Kidney (tissue), 14 donors: ENCODE results near the gene CEP295NL. TPM values are rescaled to one million over a fixed set of nuclear protein-coding genes. Genes with fewer than 3 reads are reported as not detected.

Experiments used
- DNase-seq, 5 donors: peaks; one replicate each; pipeline ENCODE4 v3.0.0-alpha.2; 2013 to 2020
- FAIRE-seq: peaks from 2 replicates; lab custom pipeline; 2012; peaks lifted over from hg19 to GRCh38; lab: Jason Lieb, UNC
- H3K27ac ChIP-seq, 2 donors: one replicate each; pipeline ENCODE4 v1.7.0; 2013; ENCODE audit warnings: low read depth in 2 of 2, low read length in 2 of 2, inconsistent platforms in 1 of 2
- H3K27me3 ChIP-seq: one replicate; pipeline ENCODE4 v1.7.1; 2013; ENCODE audit warnings: low read length, inconsistent platforms; ENCODE audit not compliant: control insufficient read depth, insufficient read depth
- H3K36me3 ChIP-seq, 3 donors: one replicate each; pipeline versions ENCODE4 v1.7.0 to v1.7.1; 2013; ENCODE audit warnings: low read length in 3 of 3, control low read depth in 1 of 3, inconsistent platforms in 1 of 3; ENCODE audit not compliant: insufficient read depth in 3 of 3, control insufficient read depth in 2 of 3
- H3K4me1 ChIP-seq, 3 donors: one replicate each; pipeline versions ENCODE4 v1.7.0 to v1.7.1; 2013; ENCODE audit warnings: low read length in 3 of 3, inconsistent platforms in 1 of 3, low read depth in 1 of 3; ENCODE audit not compliant: control insufficient read depth in 2 of 3, insufficient read depth in 2 of 3
- H3K4me3 ChIP-seq, 3 donors: one replicate each; pipeline versions ENCODE4 v1.7.0 to v1.8.1; 2013; ENCODE audit warnings: low read length in 3 of 3, control low read depth in 1 of 3, inconsistent platforms in 1 of 3
- H3K9ac ChIP-seq, 3 donors: one replicate each; pipeline versions ENCODE4 v1.7.0 to v1.7.1; 2013; ENCODE audit warnings: low read length in 3 of 3, control low read depth in 1 of 3, inconsistent platforms in 1 of 3
- H3K9me3 ChIP-seq, 3 donors: one replicate each; pipeline versions ENCODE4 v1.7.0 to v1.7.1; 2013; ENCODE audit warnings: low read length in 3 of 3, control low read depth in 1 of 3, inconsistent platforms in 1 of 3; ENCODE audit not compliant: control insufficient read depth in 2 of 3, insufficient read depth in 1 of 3
- intact Hi-C: fragments of 100-400 bp; cut with DNase I; formaldehyde crosslinking; loops from one replicate; pipeline ENCODE4 v1.11.1; 2022
- polyA plus RNA-seq: library from polyadenylated mRNA; stranded (reverse); fragments of 350-450 nt; fragmentation: Illumina TruSeq; extraction: RNeasy Lipid Tissue Mini Kit (QIAGEN cat#74804); gene quantifications from one replicate; pipeline ENCODE4 v1.2.3, GENCODE V29; 2014; ENCODE audit warnings: low read depth, low replicate concordance; ENCODE audit not compliant: insufficient read depth
- total RNA-seq: library from RNA; stranded (reverse); fragmentation: NEBNext Ultra II Directional; extraction: Animal tissue kit (Norgen Biotek cat#: 25700); gene quantifications from one replicate; pipeline ENCODE4 v1.2.1, GENCODE V29; 2021
- TF ChIP-seq, protein P1 (sequence below): IDR thresholded peaks from 3 replicates; pipeline ENCODE4 v1.5.1; 2012; ENCODE audit warnings: mild to moderate bottlenecking, moderate library complexity, borderline replicate concordance; ENCODE audit not compliant: insufficient read depth; ENCODE audit errors: extremely low read depth
- donor health status: control.
- donor health status: control.
- donor health status: control.
- donor health status: control.
- donor health status: control.
- donor health status: DM: yes; HTN: yes; CAD: no.
- donor health status: Normal renal cell carcinoma (clear cell type).

Gene CEP295NL
- total and polyA plus RNA-seq, 2 donors from 2014 or later: 3.6 TPM; not detected in 1

DNA sequence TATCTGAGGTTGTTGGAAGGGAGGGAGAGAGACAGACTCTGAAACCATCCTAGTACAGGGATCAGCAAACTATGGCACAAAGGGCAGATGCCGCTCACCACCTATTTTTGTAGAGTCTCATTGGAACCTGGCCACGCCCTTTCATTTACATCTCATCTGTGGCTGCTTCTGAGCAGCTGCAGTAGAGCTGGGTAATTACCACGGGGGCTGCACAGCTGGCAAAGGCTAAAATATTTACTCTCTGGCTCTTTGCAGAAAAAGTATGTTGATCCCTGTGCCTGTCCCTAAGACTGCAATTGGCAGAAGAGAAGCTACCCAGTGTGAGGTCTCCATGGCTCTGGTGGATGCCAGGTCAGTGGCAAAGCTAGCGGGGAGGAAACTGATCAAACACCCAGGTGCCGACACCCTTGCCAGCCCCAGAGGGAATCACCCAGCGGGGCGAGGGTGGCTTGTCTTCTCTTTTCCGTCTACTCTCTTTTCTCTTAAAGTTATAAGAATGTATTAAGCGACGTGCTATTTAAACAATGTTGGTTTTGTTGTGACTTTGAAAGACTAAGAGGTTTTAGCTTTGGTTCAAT is 14.0 kb downstream of the CEP295NL start:
- Histone ChIP-seq H3K36me3 (no peaks in the 10 kb centered on the region), H3K27ac (no peak overlapping the region), H3K4me1 (peaks cover 0 to 11% (median 4%) of the 10 kb centered on the region in 3 donors), H3K9ac (no peak overlapping the region), H3K27me3 (no peaks in the 10 kb centered on the region), H3K4me3 (no peak overlapping the region), H3K9me3 (no peaks in the 10 kb centered on the region)
- intact Hi-C loops: no loop called here
- FAIRE-seq (no peak), DNase-seq (no peak)
- TF ChIP-seq, protein P1, sequence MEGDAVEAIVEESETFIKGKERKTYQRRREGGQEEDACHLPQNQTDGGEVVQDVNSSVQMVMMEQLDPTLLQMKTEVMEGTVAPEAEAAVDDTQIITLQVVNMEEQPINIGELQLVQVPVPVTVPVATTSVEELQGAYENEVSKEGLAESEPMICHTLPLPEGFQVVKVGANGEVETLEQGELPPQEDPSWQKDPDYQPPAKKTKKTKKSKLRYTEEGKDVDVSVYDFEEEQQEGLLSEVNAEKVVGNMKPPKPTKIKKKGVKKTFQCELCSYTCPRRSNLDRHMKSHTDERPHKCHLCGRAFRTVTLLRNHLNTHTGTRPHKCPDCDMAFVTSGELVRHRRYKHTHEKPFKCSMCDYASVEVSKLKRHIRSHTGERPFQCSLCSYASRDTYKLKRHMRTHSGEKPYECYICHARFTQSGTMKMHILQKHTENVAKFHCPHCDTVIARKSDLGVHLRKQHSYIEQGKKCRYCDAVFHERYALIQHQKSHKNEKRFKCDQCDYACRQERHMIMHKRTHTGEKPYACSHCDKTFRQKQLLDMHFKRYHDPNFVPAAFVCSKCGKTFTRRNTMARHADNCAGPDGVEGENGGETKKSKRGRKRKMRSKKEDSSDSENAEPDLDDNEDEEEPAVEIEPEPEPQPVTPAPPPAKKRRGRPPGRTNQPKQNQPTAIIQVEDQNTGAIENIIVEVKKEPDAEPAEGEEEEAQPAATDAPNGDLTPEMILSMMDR: no peak

DNA sequence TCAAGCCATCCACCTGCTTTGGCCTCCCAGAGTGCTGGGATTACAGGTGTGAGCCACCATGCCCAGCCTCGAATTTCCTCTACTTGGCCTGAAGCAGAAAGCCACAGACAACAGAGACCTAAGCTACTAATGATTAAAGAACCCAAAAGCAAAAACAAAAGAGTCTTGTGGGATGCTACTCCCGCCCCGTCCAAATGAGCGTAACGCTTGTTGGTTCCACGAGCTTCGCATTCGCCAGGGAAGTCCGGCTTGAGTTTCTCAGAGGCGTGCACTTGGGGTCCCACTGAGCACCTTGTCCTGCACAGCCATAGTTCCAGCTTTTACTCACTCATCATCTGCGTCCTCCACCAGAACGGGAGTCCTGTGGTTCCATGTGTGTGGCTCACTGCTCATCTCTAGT is 16.0 kb downstream of the CEP295NL start:
- Histone ChIP-seq H3K4me3 (no peak overlapping the region), H3K27me3 (no peaks in the 10 kb centered on the region), H3K36me3 (no peaks in the 10 kb centered on the region), H3K27ac (no peak overlapping the region), H3K4me1 (peaks cover 0 to 24% (median 4%) of the 10 kb centered on the region in 3 donors), H3K9ac (no peak overlapping the region), H3K9me3 (no peaks in the 10 kb centered on the region)
- intact Hi-C loops: no loop called here
- no peak for FAIRE-seq
- DNase-seq: no peak
- TF ChIP-seq, protein P1: no peak

DNA sequence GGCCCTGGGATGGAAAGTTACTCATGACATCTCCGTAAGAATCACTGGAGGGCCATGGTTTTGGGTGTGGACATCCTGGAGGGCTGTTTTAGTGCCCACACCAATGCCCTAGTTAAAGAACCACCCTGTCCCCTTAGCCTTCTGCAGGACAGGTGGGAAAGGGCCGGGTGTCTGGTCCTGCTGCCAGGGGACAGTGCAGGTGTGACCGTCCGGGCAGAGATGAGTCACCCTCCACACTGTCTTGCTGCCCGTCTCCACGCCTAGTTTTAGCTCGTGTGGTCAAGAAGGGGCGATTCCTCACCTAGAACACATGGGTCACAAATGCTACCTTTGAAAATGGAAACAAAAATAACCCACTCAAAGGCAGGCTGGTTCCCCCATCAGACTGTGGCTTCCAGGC is 17.0 kb downstream of the CEP295NL start:
- H3K27me3 ChIP-seq: no peaks in the 10 kb centered on the region
- intact Hi-C loops: no loop called here
- no peak overlapping the region for H3K27ac ChIP-seq
- H3K9me3 ChIP-seq: no peaks in the 10 kb centered on the region
- peaks cover 0 to 24% (median 4%) of the 10 kb centered on the region in 3 donors for H3K4me1 ChIP-seq
- no peaks in the 10 kb centered on the region for H3K36me3 ChIP-seq
- no peak overlapping the region for H3K4me3 ChIP-seq
- FAIRE-seq (no peak), DNase-seq (no peak)
- no peak overlapping the region for H3K9ac ChIP-seq
- TF ChIP-seq, protein P1: no peak
